ENCODE measurements around the gene COL7A1.
"Not testable (repeated sequence)": the region's sequence is repeated elsewhere in the genome, so short reads cannot be mapped to it uniquely, and the experiment has no call there.

Gene COL7A1

DNA sequence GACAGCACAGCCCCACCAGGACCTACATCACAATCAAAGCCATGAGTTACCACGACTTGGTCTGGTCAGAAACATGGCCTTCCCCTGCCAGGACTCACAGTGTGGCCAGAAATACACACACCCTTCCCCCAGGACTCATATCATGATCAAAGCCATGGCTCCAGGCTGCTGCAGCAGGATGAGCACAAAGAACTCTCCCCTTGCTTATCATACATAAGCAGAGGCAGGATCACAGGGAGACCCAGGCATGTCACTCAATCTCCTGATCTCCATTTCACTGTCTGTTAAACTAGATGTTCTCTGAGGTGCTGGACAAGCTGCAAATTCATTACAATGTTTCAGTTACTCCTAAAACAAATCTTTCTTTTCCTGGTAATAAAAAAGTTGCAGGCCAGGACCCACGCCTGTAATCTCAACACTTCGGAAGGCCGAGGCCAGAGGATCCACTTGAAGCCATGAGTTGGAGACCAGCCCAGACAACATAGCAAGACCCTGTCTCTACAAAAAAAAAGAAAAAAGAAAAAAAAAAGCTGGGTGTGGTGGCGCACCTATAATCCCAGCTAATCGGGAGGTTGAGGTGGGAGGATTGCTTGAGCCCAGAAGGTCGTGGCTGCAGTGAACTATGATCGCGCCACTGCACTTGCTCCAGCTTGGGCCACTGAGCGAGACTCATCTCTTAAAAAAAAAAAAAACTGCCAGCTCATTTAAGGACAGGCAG, 39.7 kb downstream of the COL7A1 start:
- DNase-seq (ENCODE audit: extremely low read depth, low read depth) = no peak
- H3K4me3 ChIP-seq (replicated peaks; ENCODE audit: low read depth, low read length) = no peak overlapping the region
- TF ChIP-seq, protein P1, sequence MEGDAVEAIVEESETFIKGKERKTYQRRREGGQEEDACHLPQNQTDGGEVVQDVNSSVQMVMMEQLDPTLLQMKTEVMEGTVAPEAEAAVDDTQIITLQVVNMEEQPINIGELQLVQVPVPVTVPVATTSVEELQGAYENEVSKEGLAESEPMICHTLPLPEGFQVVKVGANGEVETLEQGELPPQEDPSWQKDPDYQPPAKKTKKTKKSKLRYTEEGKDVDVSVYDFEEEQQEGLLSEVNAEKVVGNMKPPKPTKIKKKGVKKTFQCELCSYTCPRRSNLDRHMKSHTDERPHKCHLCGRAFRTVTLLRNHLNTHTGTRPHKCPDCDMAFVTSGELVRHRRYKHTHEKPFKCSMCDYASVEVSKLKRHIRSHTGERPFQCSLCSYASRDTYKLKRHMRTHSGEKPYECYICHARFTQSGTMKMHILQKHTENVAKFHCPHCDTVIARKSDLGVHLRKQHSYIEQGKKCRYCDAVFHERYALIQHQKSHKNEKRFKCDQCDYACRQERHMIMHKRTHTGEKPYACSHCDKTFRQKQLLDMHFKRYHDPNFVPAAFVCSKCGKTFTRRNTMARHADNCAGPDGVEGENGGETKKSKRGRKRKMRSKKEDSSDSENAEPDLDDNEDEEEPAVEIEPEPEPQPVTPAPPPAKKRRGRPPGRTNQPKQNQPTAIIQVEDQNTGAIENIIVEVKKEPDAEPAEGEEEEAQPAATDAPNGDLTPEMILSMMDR (IDR thresholded peaks at IDR 0.05; ENCODE audit: low read depth, low read length, missing control alignments) = no peak

DNA sequence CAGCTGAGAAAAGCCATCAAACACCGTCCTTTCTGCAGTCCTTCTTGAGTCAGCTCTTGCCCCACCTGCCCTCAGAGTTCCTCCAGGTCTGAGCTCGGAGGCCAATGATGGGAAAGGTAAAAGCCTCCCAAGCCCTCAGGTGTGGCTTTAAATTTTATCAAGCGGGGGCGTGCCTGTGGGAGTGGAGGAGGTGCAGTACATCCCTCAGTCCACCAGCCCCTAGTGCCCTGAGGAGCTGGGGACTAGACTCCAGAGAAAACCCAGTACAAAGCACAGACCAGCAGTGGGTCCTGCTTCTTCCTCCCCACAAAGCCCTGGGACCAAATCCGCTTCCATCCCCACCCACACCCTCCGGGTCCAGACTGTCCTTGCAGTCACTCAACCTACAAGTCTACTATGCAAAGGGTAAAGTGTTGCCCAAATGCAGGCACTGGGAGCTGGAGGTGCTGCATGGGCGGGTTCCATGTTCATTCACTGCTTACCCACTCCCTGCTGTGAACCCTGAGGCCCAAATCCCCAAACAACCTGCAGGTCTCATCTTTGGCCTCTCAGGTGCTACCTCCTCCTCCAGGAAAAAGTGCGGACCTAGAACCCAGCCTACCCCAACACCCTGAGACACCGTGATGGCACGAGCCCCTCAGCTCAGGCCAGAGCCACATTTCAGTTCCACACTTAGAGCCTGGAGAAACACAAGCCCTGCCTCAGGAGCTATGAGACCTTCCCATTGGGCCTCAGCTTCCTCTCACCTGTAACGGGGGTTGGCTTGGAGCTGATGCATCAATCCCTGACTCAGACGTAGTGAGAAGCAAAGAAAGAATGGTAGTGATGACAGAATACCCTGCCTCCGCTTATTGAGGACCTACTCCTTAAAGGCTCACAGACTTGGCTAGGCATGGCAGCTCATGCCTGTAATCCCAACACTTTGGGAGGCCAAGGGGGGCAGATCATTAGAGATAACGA, 41.0 kb downstream of the COL7A1 start:
- TF ChIP-seq, protein P1 (IDR thresholded peaks at IDR 0.05; ENCODE audit: low read depth, low read length, missing control alignments) = no peak
- H3K4me3 ChIP-seq (replicated peaks; ENCODE audit: low read depth, low read length) = no peak overlapping the region
- DNase-seq (ENCODE audit: extremely low read depth, low read depth) = no peak

DNA sequence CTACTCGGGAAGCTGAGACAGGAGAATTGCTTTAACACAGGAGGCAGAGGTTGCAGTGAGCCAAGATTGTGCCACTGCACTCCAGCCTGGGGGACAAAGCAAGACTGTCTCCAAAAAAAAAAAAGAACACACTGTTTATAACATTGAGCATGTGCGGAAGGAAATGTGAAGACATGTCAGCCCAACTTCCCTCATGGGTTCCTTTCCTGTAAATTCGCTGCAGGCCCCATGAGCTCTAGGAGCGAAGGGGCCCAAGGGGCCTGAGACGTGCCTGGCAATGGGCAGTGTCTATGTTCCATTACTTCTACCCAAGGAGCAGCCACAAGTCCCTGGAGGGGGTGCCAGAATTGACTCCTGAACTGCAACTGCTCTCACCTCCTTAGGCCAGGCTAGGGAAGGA, 41.8 kb downstream of the COL7A1 start:
- no peak for DNase-seq (ENCODE audit: extremely low read depth, low read depth)
- TF ChIP-seq, protein P1 (IDR thresholded peaks at IDR 0.05; ENCODE audit: low read depth, low read length, missing control alignments) = no peak
- no peak overlapping the region for H3K4me3 ChIP-seq (replicated peaks; ENCODE audit: low read depth, low read length)

DNA sequence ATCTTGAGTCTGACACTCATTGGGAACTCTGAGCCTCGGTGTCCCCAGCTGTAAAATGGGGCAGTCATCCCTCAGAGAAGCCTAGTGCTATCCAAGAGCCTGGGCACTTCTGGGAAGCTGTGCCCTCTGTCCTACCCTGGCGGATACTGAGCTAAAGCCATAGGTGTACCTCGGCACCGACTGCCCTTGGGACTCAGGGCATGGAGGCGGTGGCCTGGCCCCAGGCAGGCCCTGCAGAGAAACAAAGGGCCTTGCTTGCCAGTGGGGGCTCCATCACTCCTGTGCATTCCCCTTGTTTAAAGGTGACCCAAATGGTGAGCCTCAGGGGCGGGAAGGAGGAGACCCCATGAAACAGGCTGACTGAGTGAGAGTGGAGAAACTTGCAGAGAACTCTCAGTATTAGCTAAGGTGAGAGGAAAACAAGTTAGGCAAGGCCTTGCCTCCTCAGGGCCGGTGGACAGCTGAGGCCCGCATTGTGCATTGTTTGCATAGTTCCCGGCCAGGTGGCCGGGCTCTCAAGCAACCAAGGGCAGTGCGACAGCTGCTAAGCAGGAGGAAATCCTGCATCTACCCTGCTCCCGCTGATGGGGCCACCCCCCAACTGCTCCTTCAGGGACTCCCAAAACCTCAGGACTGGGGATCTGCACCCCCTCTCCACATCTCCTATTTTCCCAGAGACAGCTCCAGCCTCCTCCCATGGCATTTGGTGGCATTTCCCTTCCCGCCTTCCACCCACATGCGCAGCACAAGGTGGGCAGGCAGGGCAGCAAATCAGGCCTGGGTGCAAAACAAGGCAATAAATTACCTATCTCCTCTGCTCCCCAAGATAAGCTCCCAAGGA, 42.8 kb downstream of the COL7A1 start:
- TF ChIP-seq, protein P1 (IDR thresholded peaks at IDR 0.05; ENCODE audit: low read depth, low read length, missing control alignments) = no peak
- no peak overlapping the region for H3K4me3 ChIP-seq (replicated peaks; ENCODE audit: low read depth, low read length)
- DNase-seq (ENCODE audit: extremely low read depth, low read depth) = no peak

DNA sequence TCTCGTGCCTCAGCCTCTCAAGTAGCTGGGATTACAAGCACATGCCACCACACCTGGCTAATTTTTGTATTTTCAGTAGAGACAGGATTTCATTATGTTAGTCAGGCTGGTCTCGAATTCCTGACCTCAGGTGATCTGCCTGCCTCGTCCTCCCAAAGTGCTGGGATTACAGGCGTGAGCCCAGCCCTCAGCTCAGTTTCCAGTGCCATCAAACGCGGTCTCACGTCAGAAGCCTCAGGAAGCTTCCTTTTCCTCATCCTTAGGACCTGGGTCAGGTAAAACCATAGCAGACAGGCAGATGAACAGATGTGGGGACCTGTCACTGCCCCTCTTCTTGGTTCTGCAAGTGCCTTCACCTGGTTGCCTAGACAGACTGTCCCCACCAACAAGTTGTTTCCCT, 43.5 kb downstream of the COL7A1 start:
- DNase-seq (ENCODE audit: extremely low read depth, low read depth); H3K4me3 ChIP-seq (replicated peaks; ENCODE audit: low read depth, low read length): not testable (repeated sequence)

DNA sequence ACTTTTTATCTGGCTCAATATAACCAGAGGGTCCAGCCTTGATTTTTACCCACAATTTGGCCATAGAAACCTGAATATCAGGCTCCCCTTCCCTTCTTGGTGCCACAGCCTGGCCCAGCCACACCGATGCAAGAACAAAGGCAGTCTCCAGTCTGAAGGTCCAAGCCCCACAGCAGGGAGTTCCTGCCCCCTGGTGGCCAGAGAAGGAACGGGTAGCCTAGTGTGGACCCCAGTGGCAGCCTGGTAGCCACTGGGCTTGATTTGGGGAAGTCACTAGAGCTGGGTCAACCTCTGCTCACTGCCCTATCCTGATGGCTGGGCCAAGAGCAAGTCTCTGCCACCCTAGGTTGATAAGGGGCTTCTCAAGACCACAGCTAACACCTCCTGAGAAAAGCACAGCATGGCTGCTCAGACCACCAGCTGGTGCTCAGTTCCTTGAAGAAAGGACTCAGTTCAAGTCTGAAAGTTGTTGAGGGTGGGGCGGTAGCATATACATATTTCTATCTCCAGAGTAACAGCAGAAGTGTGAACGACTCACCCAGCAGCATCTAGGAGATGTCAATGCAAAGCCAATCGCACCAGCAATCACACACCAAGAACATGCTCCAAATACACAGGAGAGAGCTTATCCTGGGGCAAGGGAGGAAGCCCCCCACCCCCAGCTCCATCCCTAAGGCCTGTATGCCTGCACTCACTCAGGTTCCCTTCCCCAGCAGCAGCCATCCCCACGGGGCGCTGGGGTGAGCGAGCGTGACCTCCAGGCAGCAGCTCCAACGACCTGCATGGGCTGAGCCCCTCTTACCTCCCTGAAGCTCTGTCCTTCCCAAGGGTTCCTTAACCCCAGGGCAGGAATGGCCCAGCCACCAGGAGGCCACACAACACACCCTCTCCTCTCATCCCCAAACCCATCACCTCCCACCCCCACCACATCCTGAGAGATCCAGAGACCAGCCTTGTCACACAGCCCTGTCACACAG, 46.1 kb downstream of the COL7A1 start:
- H3K4me3 ChIP-seq (replicated peaks; ENCODE audit: low read depth, low read length) = no peak overlapping the region
- TF ChIP-seq, protein P1 (IDR thresholded peaks at IDR 0.05; ENCODE audit: low read depth, low read length, missing control alignments) = peak; percentile 97
- peak; percentile 59 for DNase-seq (ENCODE audit: extremely low read depth, low read depth)

Data from HFF-Myc (cell line).